ENCODE measurements around the gene FUT7. TPM values are rescaled to one million over a fixed set of nuclear protein-coding genes. Genes with fewer than 3 reads are reported as not detected.

Gene FUT7
- not detected for total RNA-seq
- 0.18 TPM for polyA plus RNA-seq

GRCh38 chr9:137031904-137032640, at the start of gene FUT7:
TSS of gene FUT7 (minus strand) at chr9:137032088. CDS start at chr9:137031991, 97 bp downstream.
- no peak within 1 kb of the TSS for H3K27ac ChIP-seq (ENCODE audit: low read depth)
- H3K4me3 ChIP-seq (ENCODE audit: low read depth, low read length): no peak within 1 kb of the TSS
- H3K4me1 ChIP-seq (ENCODE audit: insufficient read depth): no peaks in the 10 kb centered on the region
- no peaks in the 10 kb centered on the region for H3K36me3 ChIP-seq (ENCODE audit: insufficient read depth)
- DNase-seq (ENCODE audit: extremely low spot score): no peak
- 64% methylated on average over 16 of the region's 16 CpGs for WGBS

GRCh38 chr9:137080260-137081122, 48.6 kb upstream of the FUT7 start:
- DNase-seq (ENCODE audit: extremely low spot score): no peak

GRCh38 chr9:137079401-137079787, 47.5 kb upstream of the FUT7 start:
- no peaks in the 10 kb centered on the region for H3K4me1 ChIP-seq (ENCODE audit: insufficient read depth)
- peaks cover 2% of the 10 kb centered on the region for H3K36me3 ChIP-seq (ENCODE audit: insufficient read depth)
- no peak overlapping the region for H3K27ac ChIP-seq (ENCODE audit: low read depth)
- H3K4me3 ChIP-seq (ENCODE audit: low read depth, low read length): no peak overlapping the region
- WGBS: 86% methylated on average over 13 of the region's 13 CpGs
- no peak for DNase-seq (ENCODE audit: extremely low spot score)

More at GRCh38 chr9:137080260-137081122, 48.6 kb upstream of the FUT7 start:
- no peak overlapping the region for H3K27ac ChIP-seq (ENCODE audit: low read depth)
- H3K36me3 ChIP-seq (ENCODE audit: insufficient read depth): peaks cover 2% of the 10 kb centered on the region
- H3K4me1 ChIP-seq (ENCODE audit: insufficient read depth): no peaks in the 10 kb centered on the region
- H3K4me3 ChIP-seq (ENCODE audit: low read depth, low read length): no peak overlapping the region
- 88% methylated on average over 24 of the region's 24 CpGs for WGBS

- H3K36me3 ChIP-seq (ENCODE audit: insufficient read depth): peaks cover 2% of the 10 kb centered on the region
- DNase-seq (ENCODE audit: extremely low spot score): no peak
Measured at GRCh38 chr9:137078701-137079400, 47.0 kb upstream of the FUT7 start.

GRCh38 chr9:137077758-137078693, 46.1 kb upstream of the FUT7 start:
- no peak for DNase-seq (ENCODE audit: extremely low spot score)
- Histone ChIP-seq H3K27ac (ENCODE audit: low read depth) (peak overlapping the region; percentile 30), H3K4me1 (ENCODE audit: insufficient read depth) (no peaks in the 10 kb centered on the region), H3K4me3 (ENCODE audit: low read depth, low read length) (peak overlapping the region; percentile 92), H3K36me3 (ENCODE audit: insufficient read depth) (peaks cover 2% of the 10 kb centered on the region)
- WGBS: 15% methylated on average over 76 of the region's 76 CpGs

More at GRCh38 chr9:137078701-137079400, 47.0 kb upstream of the FUT7 start:
- Histone ChIP-seq H3K27ac (ENCODE audit: low read depth) (no peak overlapping the region), H3K4me3 (ENCODE audit: low read depth, low read length) (peak overlapping the region; percentile 92), H3K4me1 (ENCODE audit: insufficient read depth) (no peaks in the 10 kb centered on the region)
- 59% methylated on average over 51 of the region's 51 CpGs for WGBS

GRCh38 chr9:137077010-137077747, 45.3 kb upstream of the FUT7 start, which contains the start of gene UAP1L1:
TSS of gene UAP1L1 (plus strand) at chr9:137077517. CDS start at chr9:137077533, 16 bp downstream.
- Histone ChIP-seq H3K4me3 (ENCODE audit: low read depth, low read length) (peak within 1 kb of the TSS; percentile 92), H3K27ac (ENCODE audit: low read depth) (peak within 1 kb of the TSS; percentile 31), H3K36me3 (ENCODE audit: insufficient read depth) (peaks cover 2% of the 10 kb centered on the region), H3K4me1 (ENCODE audit: insufficient read depth) (no peaks in the 10 kb centered on the region)
- DNase-seq (ENCODE audit: extremely low spot score): no peak
- 2% methylated on average over 81 of the region's 87 CpGs for WGBS

GRCh38 chr9:137076636-137077009, 44.7 kb upstream of the FUT7 start:
- no peak for DNase-seq (ENCODE audit: extremely low spot score)
- Histone ChIP-seq H3K4me3 (ENCODE audit: low read depth, low read length) (peak overlapping the region; percentile 92), H3K36me3 (ENCODE audit: insufficient read depth) (peaks cover 2% of the 10 kb centered on the region), H3K27ac (ENCODE audit: low read depth) (no peak overlapping the region), H3K4me1 (ENCODE audit: insufficient read depth) (no peaks in the 10 kb centered on the region)
- 65% methylated on average over 15 of the region's 15 CpGs for WGBS

- DNase-seq (ENCODE audit: extremely low spot score): no peak
- H3K4me3 ChIP-seq (ENCODE audit: low read depth, low read length): no peak overlapping the region
- H3K36me3 ChIP-seq (ENCODE audit: insufficient read depth): no peaks in the 10 kb centered on the region
- no peaks in the 10 kb centered on the region for H3K4me1 ChIP-seq (ENCODE audit: insufficient read depth)
- no peak overlapping the region for H3K27ac ChIP-seq (ENCODE audit: low read depth)
- 86% methylated on average over 12 of the region's 12 CpGs for WGBS
Measured at GRCh38 chr9:137075275-137075775, 43.4 kb upstream of the FUT7 start.

GRCh38 chr9:137074657-137075274, 42.9 kb upstream of the FUT7 start:
- H3K4me1 ChIP-seq (ENCODE audit: insufficient read depth): no peaks in the 10 kb centered on the region
- no peak for DNase-seq (ENCODE audit: extremely low spot score)
- 80% methylated on average over 12 of the region's 12 CpGs for WGBS
- H3K36me3 ChIP-seq (ENCODE audit: insufficient read depth): no peaks in the 10 kb centered on the region
- no peak overlapping the region for H3K4me3 ChIP-seq (ENCODE audit: low read depth, low read length)
- no peak overlapping the region for H3K27ac ChIP-seq (ENCODE audit: low read depth)

GRCh38 chr9:137073992-137074399, 42.1 kb upstream of the FUT7 start:
- H3K27ac ChIP-seq (ENCODE audit: low read depth): no peak overlapping the region

GRCh38 chr9:137071282-137071681, 39.4 kb upstream of the FUT7 start:
- 89% methylated on average over 2 of the region's 2 CpGs for WGBS
- DNase-seq (ENCODE audit: extremely low spot score): no peak
- Histone ChIP-seq H3K4me3 (ENCODE audit: low read depth, low read length) (no peak overlapping the region), H3K4me1 (ENCODE audit: insufficient read depth) (no peaks in the 10 kb centered on the region), H3K36me3 (ENCODE audit: insufficient read depth) (no peaks in the 10 kb centered on the region), H3K27ac (ENCODE audit: low read depth) (no peak overlapping the region)

More at GRCh38 chr9:137073992-137074399, 42.1 kb upstream of the FUT7 start:
- 90% methylated on average over 8 of the region's 8 CpGs for WGBS
- Histone ChIP-seq H3K4me3 (ENCODE audit: low read depth, low read length) (no peak overlapping the region), H3K36me3 (ENCODE audit: insufficient read depth) (no peaks in the 10 kb centered on the region), H3K4me1 (ENCODE audit: insufficient read depth) (no peaks in the 10 kb centered on the region)
- no peak for DNase-seq (ENCODE audit: extremely low spot score)

GRCh38 chr9:137070906-137071275, 39.0 kb upstream of the FUT7 start:
- peak overlapping the region; percentile 5 for H3K27ac ChIP-seq (ENCODE audit: low read depth)

More at GRCh38 chr9:137070906-137071275, 39.0 kb upstream of the FUT7 start:
- DNase-seq (ENCODE audit: extremely low spot score): no peak
- Histone ChIP-seq H3K4me3 (ENCODE audit: low read depth, low read length) (peak overlapping the region; percentile 30), H3K4me1 (ENCODE audit: insufficient read depth) (no peaks in the 10 kb centered on the region), H3K36me3 (ENCODE audit: insufficient read depth) (no peaks in the 10 kb centered on the region)
- 37% methylated on average over 6 of the region's 6 CpGs for WGBS

Measured in urinary bladder (tissue), 4 donors.